ENCODE measurements around the gene CHST11. TPM values are rescaled to one million over a fixed set of nuclear protein-coding genes. Genes with fewer than 3 reads are reported as not detected.

CHST11 gene
- total RNA-seq, 1 experiment from 2014 or later = 0.25 TPM

DNA sequence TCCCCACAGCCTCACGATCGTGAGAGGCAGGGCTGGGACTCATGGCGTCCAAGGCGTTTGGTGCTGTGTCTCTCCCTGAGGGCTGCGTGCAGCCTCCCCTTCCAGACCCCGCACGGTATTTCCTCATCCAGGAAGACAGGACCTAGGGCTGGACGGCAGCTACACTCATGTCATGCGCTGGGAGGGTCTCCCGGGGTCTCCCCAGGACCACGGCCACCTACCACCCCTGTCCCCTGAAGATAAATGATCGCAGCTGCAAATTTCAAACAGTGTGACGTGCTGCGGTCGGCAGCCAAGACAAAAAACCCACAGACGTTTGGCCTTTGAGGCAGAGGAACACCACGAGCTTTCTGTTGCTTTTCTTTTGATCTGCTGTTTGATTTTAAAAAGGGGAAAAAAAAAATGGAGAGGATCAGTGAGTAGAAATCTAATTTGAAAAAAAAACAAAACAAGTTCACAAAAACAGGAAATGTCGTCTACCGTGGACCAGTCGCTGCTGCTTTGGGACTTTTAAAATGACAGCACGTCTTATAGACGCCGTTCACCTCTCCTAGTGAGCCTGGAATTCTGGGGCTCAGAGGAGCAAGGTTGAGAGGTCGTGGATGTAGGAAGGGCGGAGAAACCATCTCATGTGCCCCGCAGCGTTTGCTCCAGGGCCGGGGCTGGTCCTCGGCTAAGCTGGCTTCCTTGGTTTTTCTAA lies 263.7 kb downstream of the CHST11 start:
- Mint-ChIP-seq H3K27me3 (ENCODE audit: insufficient read depth, unreplicated experiment) (no peaks in the 10 kb centered on the region), H3K36me3 (ENCODE audit: insufficient read depth, unreplicated experiment) (no peaks in the 10 kb centered on the region), H3K27ac (ENCODE audit: unreplicated experiment) (no peak overlapping the region), H3K4me3 (ENCODE audit: unreplicated experiment) (no peak overlapping the region), H3K9me3 (ENCODE audit: unreplicated experiment) (no peaks in the 10 kb centered on the region), H3K4me1 (ENCODE audit: low read depth, unreplicated experiment) (no peaks in the 10 kb centered on the region)
- no peak for DNase-seq
- H3K36me3 ChIP-seq (ENCODE audit: control insufficient read depth, insufficient read depth, low read length) = no peaks in the 10 kb centered on the region
- CTCF ChIA-PET = no interaction called here
- BruUV-seq (replicated peaks) = no TSS peak
- no peaks in the 10 kb centered on the region; the same call in 1 of the 2 replicates for H3K27me3 ChIP-seq (replicated peaks; ENCODE audit: control insufficient read depth, insufficient read depth, low read length)
- no peaks in the 10 kb centered on the region for H3K9me3 ChIP-seq
- H3K4me1 ChIP-seq = no peaks in the 10 kb centered on the region
- POLR2A ChIA-PET = no interaction called here
- no peak overlapping the region for H3K4me3 ChIP-seq (ENCODE audit: low read depth, low read length)
- intact Hi-C loops (cut with micrococcal nuclease; ENCODE audit: unreplicated experiment) = no loop called here
- TF ChIP-seq, protein P1, sequence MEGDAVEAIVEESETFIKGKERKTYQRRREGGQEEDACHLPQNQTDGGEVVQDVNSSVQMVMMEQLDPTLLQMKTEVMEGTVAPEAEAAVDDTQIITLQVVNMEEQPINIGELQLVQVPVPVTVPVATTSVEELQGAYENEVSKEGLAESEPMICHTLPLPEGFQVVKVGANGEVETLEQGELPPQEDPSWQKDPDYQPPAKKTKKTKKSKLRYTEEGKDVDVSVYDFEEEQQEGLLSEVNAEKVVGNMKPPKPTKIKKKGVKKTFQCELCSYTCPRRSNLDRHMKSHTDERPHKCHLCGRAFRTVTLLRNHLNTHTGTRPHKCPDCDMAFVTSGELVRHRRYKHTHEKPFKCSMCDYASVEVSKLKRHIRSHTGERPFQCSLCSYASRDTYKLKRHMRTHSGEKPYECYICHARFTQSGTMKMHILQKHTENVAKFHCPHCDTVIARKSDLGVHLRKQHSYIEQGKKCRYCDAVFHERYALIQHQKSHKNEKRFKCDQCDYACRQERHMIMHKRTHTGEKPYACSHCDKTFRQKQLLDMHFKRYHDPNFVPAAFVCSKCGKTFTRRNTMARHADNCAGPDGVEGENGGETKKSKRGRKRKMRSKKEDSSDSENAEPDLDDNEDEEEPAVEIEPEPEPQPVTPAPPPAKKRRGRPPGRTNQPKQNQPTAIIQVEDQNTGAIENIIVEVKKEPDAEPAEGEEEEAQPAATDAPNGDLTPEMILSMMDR (IDR thresholded peaks at IDR 0.05; ENCODE audit: insufficient read depth in 1 of 2, low read depth in 1 of 2, low read length in 1 of 2, severe bottlenecking in 1 of 2, unreplicated experiment in 1 of 2) = no peak

DNA sequence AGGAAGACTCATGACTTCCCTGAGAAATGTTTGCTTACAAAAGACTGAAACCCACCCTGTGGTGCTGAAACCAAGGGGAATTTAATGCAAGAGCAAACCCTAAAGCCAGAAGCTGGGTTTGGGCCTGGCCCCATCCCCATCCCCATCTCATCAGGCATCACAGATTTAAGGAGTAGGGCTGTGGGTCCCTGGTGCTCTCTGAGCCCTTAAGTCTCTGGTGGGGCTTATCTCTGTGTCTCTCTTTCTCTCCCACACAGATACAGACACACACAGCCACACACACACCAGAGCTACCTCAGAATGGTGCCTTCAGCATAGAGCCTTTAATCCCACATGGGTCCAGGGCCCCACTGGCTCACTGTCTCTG lies 264.3 kb downstream of the CHST11 start:
- intact Hi-C loops (cut with micrococcal nuclease; ENCODE audit: unreplicated experiment) = no loop called here
- H3K4me1 Mint-ChIP-seq (ENCODE audit: low read depth, unreplicated experiment) = no peaks in the 10 kb centered on the region
- no peak for DNase-seq
- no peaks in the 10 kb centered on the region for H3K36me3 Mint-ChIP-seq (ENCODE audit: insufficient read depth, unreplicated experiment)
- no TSS peak for BruUV-seq (replicated peaks)
- Histone ChIP-seq H3K36me3 (ENCODE audit: control insufficient read depth, insufficient read depth, low read length) (no peaks in the 10 kb centered on the region), H3K9me3 (no peaks in the 10 kb centered on the region), H3K4me3 (ENCODE audit: low read depth, low read length) (no peak overlapping the region), H3K27me3 (replicated peaks; ENCODE audit: control insufficient read depth, insufficient read depth, low read length) (no peaks in the 10 kb centered on the region; the same call in 1 of the 2 replicates), H3K4me1 (no peaks in the 10 kb centered on the region)
- no peak overlapping the region for H3K4me3 Mint-ChIP-seq (ENCODE audit: unreplicated experiment)
- no peaks in the 10 kb centered on the region for H3K9me3 Mint-ChIP-seq (ENCODE audit: unreplicated experiment)
- POLR2A ChIA-PET = no interaction called here
- no peaks in the 10 kb centered on the region for H3K27me3 Mint-ChIP-seq (ENCODE audit: insufficient read depth, unreplicated experiment)
- H3K27ac Mint-ChIP-seq (ENCODE audit: unreplicated experiment) = no peak overlapping the region
- TF ChIP-seq, protein P1 (IDR thresholded peaks at IDR 0.05; ENCODE audit: insufficient read depth in 1 of 2, low read depth in 1 of 2, low read length in 1 of 2, severe bottlenecking in 1 of 2, unreplicated experiment in 1 of 2) = no peak
- CTCF ChIA-PET = no interaction called here

DNA sequence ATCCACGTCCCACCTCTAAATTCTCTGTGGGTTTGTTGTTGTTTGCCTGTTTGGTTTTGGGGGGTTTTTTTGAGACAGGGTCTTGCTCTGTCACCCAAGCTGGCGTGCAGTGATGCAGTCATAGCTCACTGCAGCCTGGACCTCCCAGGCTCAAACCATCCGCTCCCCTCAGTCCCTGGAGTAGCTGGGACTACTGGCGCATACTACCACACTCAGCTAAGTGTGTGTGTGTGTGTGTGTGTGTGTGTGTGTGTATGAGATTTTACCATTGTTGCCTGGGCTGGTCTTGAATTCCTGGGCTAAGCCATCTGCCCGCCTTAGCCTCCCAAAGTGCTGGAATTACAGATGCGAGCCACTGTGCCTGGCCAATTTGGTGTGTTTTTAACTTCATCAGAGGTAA lies 265.2 kb downstream of the CHST11 start:
- POLR2A ChIA-PET = no interaction called here
- no peak overlapping the region for H3K4me3 ChIP-seq (ENCODE audit: low read depth, low read length)
- no peaks in the 10 kb centered on the region for H3K4me1 ChIP-seq
- H3K36me3 ChIP-seq (ENCODE audit: control insufficient read depth, insufficient read depth, low read length) = no peaks in the 10 kb centered on the region
- Mint-ChIP-seq H3K4me1 (ENCODE audit: low read depth, unreplicated experiment) (no peaks in the 10 kb centered on the region), H3K9me3 (ENCODE audit: unreplicated experiment) (no peaks in the 10 kb centered on the region), H3K27me3 (ENCODE audit: insufficient read depth, unreplicated experiment) (no peaks in the 10 kb centered on the region), H3K36me3 (ENCODE audit: insufficient read depth, unreplicated experiment) (no peaks in the 10 kb centered on the region), H3K27ac (ENCODE audit: unreplicated experiment) (no peak overlapping the region), H3K4me3 (ENCODE audit: unreplicated experiment) (no peak overlapping the region)
- H3K27me3 ChIP-seq (replicated peaks; ENCODE audit: control insufficient read depth, insufficient read depth, low read length) = no peaks in the 10 kb centered on the region; the same call in 1 of the 2 replicates
- intact Hi-C loops (cut with micrococcal nuclease; ENCODE audit: unreplicated experiment) = no loop called here
- no peaks in the 10 kb centered on the region for H3K9me3 ChIP-seq
- no TSS peak for BruUV-seq (replicated peaks)
- no peak for DNase-seq
- TF ChIP-seq, protein P1 (IDR thresholded peaks at IDR 0.05; ENCODE audit: insufficient read depth in 1 of 2, low read depth in 1 of 2, low read length in 1 of 2, severe bottlenecking in 1 of 2, unreplicated experiment in 1 of 2) = no peak
- CTCF ChIA-PET = no interaction called here

All from Caco-2 (cell line).